Iris pigment epithelial cell (primary cell): Measurements from ENCODE around the gene MCTS1.
"Not testable (repeated sequence)": the region's sequence is repeated elsewhere in the genome, so short reads cannot be mapped to it uniquely, and the experiment has no call there.

Experiments used
- DNase-seq: peaks from one replicate; pipeline ENCODE4 v3.0.0-alpha.2; 2011; ENCODE audit warnings: low read depth

MCTS1 gene

GRCh38 chrX:120629667-120630537, 26.0 kb downstream of the MCTS1 start, which contains the start of gene C1GALT1C1:
C1GALT1C1 (minus strand) TSS chrX:120630054; CDS start chrX:120627166, 2,888 bp downstream.
- peak; percentile 92 for DNase-seq

- DNase-seq = no peak
Observed at GRCh38 chrX:120638619-120639018, 34.7 kb downstream of the MCTS1 start.

- no peak for DNase-seq
Observed at GRCh38 chrX:120642871-120643270, 39.0 kb downstream of the MCTS1 start.

GRCh38 chrX:120647127-120647526, 43.2 kb downstream of the MCTS1 start:
- DNase-seq = peak; percentile 47

- DNase-seq = not testable (repeated sequence)
Observed at GRCh38 chrX:120652256-120652655, 48.4 kb downstream of the MCTS1 start.

GRCh38 chrX:120653000-120653399, 49.1 kb downstream of the MCTS1 start:
- no peak for DNase-seq

- no peak for DNase-seq
Observed at GRCh38 chrX:120660637-120661036, 56.7 kb downstream of the MCTS1 start.
